SK-N-MC (cell line): ENCODE data around the gene LEPROT.

Experiments used
- EZH2 ChIP-seq: fragments of 200-600 bp; sonication (generic); IDR thresholded peaks from one replicate; pipeline ENCODE4 v1.6.1; 2017; ENCODE audit warnings: antibody characterized with exemption
- POLR2AphosphoS5 ChIP-seq: IDR thresholded peaks from 2 replicates; pipeline ENCODE4 v1.6.1; 2012; ENCODE audit warnings: mild to moderate bottlenecking, low read depth, low read length, borderline replicate concordance

GRCh38 chr1:65476327-65476726, 55.9 kb downstream of the LEPROT start:
- TF ChIP-seq POLR2AphosphoS5 = no peak
- no peak for TF ChIP-seq EZH2
